ENCODE data around the gene ZNF620.
A peak's percentile ranks its signal among the peaks of the same experiment; 100 is the strongest.

DNA sequence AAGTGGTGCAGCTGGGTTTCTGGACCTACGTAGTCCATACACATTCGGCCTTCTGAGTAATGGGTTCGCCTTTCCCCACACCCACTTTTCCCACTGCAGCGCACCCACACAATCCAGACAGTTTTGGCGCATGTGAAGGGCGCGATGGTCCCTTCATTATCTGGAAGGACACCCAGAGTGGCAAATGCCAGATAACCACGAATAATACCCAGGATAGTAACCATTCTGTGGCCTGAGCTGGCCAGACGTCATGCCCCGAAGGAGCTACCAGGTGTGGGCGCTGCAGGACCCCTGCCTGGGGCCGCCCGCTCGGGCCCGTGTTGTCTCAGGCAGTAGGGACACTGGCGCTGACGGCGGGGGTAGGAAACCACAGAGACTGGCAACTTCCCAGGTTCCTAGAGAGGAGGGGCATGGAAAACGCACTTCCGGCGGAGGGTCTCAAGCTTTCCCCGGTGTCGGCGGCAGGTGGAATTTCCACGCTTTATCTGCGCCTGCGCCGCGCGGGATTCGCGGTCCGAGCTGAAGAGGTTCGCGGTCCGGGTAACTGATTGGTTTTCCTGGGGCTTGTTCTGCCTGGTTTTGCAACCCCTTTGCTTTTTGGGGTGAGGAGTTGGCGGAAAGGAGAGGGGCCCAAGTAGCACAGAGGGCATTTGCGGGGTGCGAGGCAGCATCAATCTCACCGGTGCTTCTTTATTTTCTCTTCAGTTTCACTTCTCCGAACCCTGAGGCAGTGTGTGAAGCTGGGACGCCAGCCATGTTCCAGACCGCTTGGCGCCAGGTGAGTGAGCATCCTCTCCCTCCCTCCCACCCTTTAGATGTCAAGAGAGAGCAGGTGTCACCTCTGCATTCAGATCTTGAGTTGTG, at the start of gene ZNF620:
- peak; percentile 32 for TF ChIP-seq CTCF (IDR thresholded peaks at IDR 0.05; ENCODE audit: low read length)
- no peak for TF ChIP-seq EZH2phosphoT487 (IDR thresholded peaks at IDR 0.05; ENCODE audit: low read length)
